B cell (primary cell): ENCODE data around the gene ZNF320. TPM values are rescaled to one million over a fixed set of nuclear protein-coding genes. Genes with fewer than 3 reads are reported as not detected.
A peak's percentile ranks its signal among the peaks of the same experiment; 100 is the strongest.

Experiments used
- ATAC-seq: fragments of 200-7000 bp; cut with Tn5 transposase; one replicate; pipeline ENCODE4 v1.10.0; 2021; ENCODE audit warnings: low read depth, mild to moderate bottlenecking, moderate number of reproducible peaks, moderate library complexity
- CTCF ChIA-PET: fragments of 350-600 bp; sonication (Branson Sonifier 250); formaldehyde crosslinking; loops from one replicate; lab custom pipeline; 2021; ENCODE audit warnings: antibody characterized with exemption, inconsistent platforms; lab: Charles Lee
- POLR2A ChIA-PET: fragments of 350-600 bp; sonication (Branson Sonifier 250); formaldehyde crosslinking; loops from one replicate; lab custom pipeline; 2021; ENCODE audit warnings: antibody characterized with exemption; lab: Charles Lee
- DNase-seq: peaks from one replicate; pipeline ENCODE4 v3.0.0; 2013
- H2AFZ ChIP-seq: 2 replicates; pipeline ENCODE4 v1.6.1; 2012; ENCODE audit warnings: mild to moderate bottlenecking, low read depth, low read length; ENCODE audit not compliant: insufficient read depth, poor library complexity, severe bottlenecking
- H3K27ac ChIP-seq, 2 donors: 1 replicate in 1 of 2; 2 replicates in 1 of 2; pipeline ENCODE4 v1.5.1; 2012 to 2013; ENCODE audit warnings: low read length in 2 of 2, mild to moderate bottlenecking in 2 of 2, moderate library complexity in 1 of 2
- H3K27me3 ChIP-seq, 4 experiments: fragments of 200-600 bp in 1 of 4; sonication (generic) in 1 of 4; replicated peaks in 1 of 4; 1 replicate in 2 of 4; 2 replicates in 2 of 4; pipeline versions ENCODE4 v1.6.1 to v1.7.0; 2013 to 2016; ENCODE audit warnings: low read length in 3 of 4, mild to moderate bottlenecking in 2 of 4, mixed read lengths in 1 of 4, moderate library complexity in 1 of 4; ENCODE audit not compliant: insufficient read depth in 4 of 4, control insufficient read depth in 3 of 4; ENCODE audit errors: control extremely low read depth in 1 of 4
- H3K36me3 ChIP-seq, 2 experiments: replicated peaks in 1 of 2; 1 replicate in 1 of 2; 2 replicates in 1 of 2; pipeline versions ENCODE4 v1.6.1 to v1.7.1; 2013; ENCODE audit warnings: low read length in 1 of 2; ENCODE audit not compliant: insufficient read depth in 2 of 2, control insufficient read depth in 1 of 2; ENCODE audit errors: control extremely low read depth in 1 of 2, extremely low read depth in 1 of 2
- H3K4me1 ChIP-seq, 2 donors: fragments of 200-600 bp in 1 of 2; sonication (generic) in 1 of 2; 1 replicate in 1 of 2; 2 replicates in 1 of 2; pipeline versions ENCODE4 v1.5.1 to v1.6.1; 2013 to 2017; ENCODE audit warnings: low read length in 2 of 2; ENCODE audit not compliant: control insufficient read depth in 2 of 2, insufficient read depth in 2 of 2
- H3K4me2 ChIP-seq: replicated peaks from 2 replicates; pipeline ENCODE3; 2012; ENCODE audit warnings: mild to moderate bottlenecking, low read depth, low read length; ENCODE audit not compliant: poor library complexity, severe bottlenecking
- H3K4me3 ChIP-seq, 5 experiments: fragments of 200-600 bp in 1 of 5; sonication (generic) in 1 of 5; 1 replicate in 3 of 5; 2 replicates in 2 of 5; pipeline versions ENCODE4 v1.5.1 to v1.7.0; 2011 to 2016; ENCODE audit warnings: low read length in 4 of 5, mild to moderate bottlenecking in 4 of 5, low read depth in 2 of 5, control low read depth in 1 of 5, moderate library complexity in 1 of 5; ENCODE audit not compliant: insufficient read depth in 1 of 5; ENCODE audit errors: control extremely low read depth in 1 of 5, extremely low read depth in 1 of 5
- H3K79me2 ChIP-seq: fragments of 200-600 bp; sonication (generic); one replicate; pipeline ENCODE4 v1.6.0; 2016; ENCODE audit warnings: low read length; ENCODE audit not compliant: control insufficient read depth, insufficient read depth
- H3K9ac ChIP-seq: fragments of 200-600 bp; sonication (generic); 2 replicates; pipeline ENCODE4 v1.6.1; 2017; ENCODE audit warnings: mild to moderate bottlenecking, low read length, moderate library complexity
- H3K9me3 ChIP-seq, 3 donors: one replicate each; pipeline versions ENCODE4 v1.6.1 to v1.7.1; 2013; ENCODE audit warnings: low read length in 2 of 3; ENCODE audit not compliant: control insufficient read depth in 2 of 3, insufficient read depth in 1 of 3; ENCODE audit errors: control extremely low read depth in 1 of 3
- H4K20me1 ChIP-seq: 2 replicates; pipeline ENCODE4 v1.6.0; 2012; ENCODE audit warnings: mild to moderate bottlenecking, low read length; ENCODE audit not compliant: insufficient read depth, control insufficient read depth, poor library complexity, severe bottlenecking
- H3K27ac Mint-ChIP-seq: one replicate; pipeline ENCODE4 v1.8.0; 2021; ENCODE audit warnings: mixed read lengths
- H3K27me3 Mint-ChIP-seq: one replicate; pipeline ENCODE4 v1.8.0; 2021; ENCODE audit warnings: mixed read lengths
- H3K4me1 Mint-ChIP-seq: one replicate; pipeline ENCODE4 v1.8.0; 2021; ENCODE audit warnings: mixed read lengths
- H3K4me3 Mint-ChIP-seq: one replicate; pipeline ENCODE4 v1.8.0; 2021; ENCODE audit warnings: mixed read lengths
- H3K9me3 Mint-ChIP-seq: one replicate; pipeline ENCODE4 v1.8.0; 2022; ENCODE audit warnings: mixed read lengths; ENCODE audit not compliant: insufficient read depth
- EZH2 ChIP-seq: IDR thresholded peaks from 2 replicates; pipeline ENCODE4 v1.6.1; 2012; ENCODE audit warnings: borderline replicate concordance, low read depth, mild to moderate bottlenecking, moderate library complexity, low read length; ENCODE audit not compliant: insufficient read depth, poor library complexity, severe bottlenecking
- WGBS: methylation state at CpG from one replicate; pipeline ENCODE4 v1.1.5; 2013; ENCODE audit warnings: missing lambda C conversion rate; ENCODE audit not compliant: insufficient coverage; 5-methylcytosine and 5-hydroxymethylcytosine counted together
- intact Hi-C: fragments of 100-400 bp; cut with micrococcal nuclease; formaldehyde crosslinking; loops from one replicate; pipeline ENCODE4 v1.10.0; 2022
- polyA plus RNA-seq: library from polyadenylated mRNA; depleted of rRNA; stranded (reverse); fragments of >200 nt; gene quantifications from 2 replicates; pipeline ENCODE4 v1.2.3, GENCODE V29; 2012
- total RNA-seq, 2 donors: library from RNA; stranded (reverse); fragments of 120-200 nt in 1 of 2; gene quantifications; 1 replicate in 1 of 2; 2 replicates in 1 of 2; pipeline versions ENCODE4 v1.2.3 to v1.2.4, GENCODE V29; 2013 to 2022
- TF ChIP-seq, protein P1 (sequence below): fragments of 200-600 bp; IDR thresholded peaks from one replicate; pipeline ENCODE4 v1.8.0; 2022; ENCODE audit warnings: antibody characterized with exemption, mild to moderate bottlenecking

Gene ZNF320
- total and polyA plus RNA-seq, 2 donors (not counting 1 experiment from before 2014, with no cell fraction given), result 14.5 to 33.1 TPM

- no peaks in the 10 kb centered on the region for H3K27me3 ChIP-seq
- ChIA-PET CTCF (interaction anchor here (0.6 to 1.1 kb wide), 2 partner anchors 20 to 85 kb away, joined by 3 read pairs; partner anchors contain the start of gene ZNF816), POLR2A (interaction anchor here (0.6 kb wide), 2 partner anchors 30 to 317 kb away, joined by 3 to 5 read pairs; no protein-coding TSS in a partner anchor)
- Mint-ChIP-seq H3K9me3 (no peaks in the 10 kb centered on the region), H3K27me3 (no peaks in the 10 kb centered on the region), H3K4me1 (peaks cover 29% of the 10 kb centered on the region), H3K27ac (peak overlapping the region; percentile 86), H3K4me3 (peak overlapping the region; percentile 92)
- no peak for ATAC-seq
- peak overlapping the region; percentile 57 to 97 (median 88) for H3K4me3 ChIP-seq
- no peak for TF ChIP-seq EZH2
- TF ChIP-seq, protein P1, sequence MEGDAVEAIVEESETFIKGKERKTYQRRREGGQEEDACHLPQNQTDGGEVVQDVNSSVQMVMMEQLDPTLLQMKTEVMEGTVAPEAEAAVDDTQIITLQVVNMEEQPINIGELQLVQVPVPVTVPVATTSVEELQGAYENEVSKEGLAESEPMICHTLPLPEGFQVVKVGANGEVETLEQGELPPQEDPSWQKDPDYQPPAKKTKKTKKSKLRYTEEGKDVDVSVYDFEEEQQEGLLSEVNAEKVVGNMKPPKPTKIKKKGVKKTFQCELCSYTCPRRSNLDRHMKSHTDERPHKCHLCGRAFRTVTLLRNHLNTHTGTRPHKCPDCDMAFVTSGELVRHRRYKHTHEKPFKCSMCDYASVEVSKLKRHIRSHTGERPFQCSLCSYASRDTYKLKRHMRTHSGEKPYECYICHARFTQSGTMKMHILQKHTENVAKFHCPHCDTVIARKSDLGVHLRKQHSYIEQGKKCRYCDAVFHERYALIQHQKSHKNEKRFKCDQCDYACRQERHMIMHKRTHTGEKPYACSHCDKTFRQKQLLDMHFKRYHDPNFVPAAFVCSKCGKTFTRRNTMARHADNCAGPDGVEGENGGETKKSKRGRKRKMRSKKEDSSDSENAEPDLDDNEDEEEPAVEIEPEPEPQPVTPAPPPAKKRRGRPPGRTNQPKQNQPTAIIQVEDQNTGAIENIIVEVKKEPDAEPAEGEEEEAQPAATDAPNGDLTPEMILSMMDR, result no peak
- WGBS, result 73% methylated on average over 21 of the region's 29 CpGs
- intact Hi-C loops, result loop anchor here (2.0 to 10.0 kb wide), 3 partner anchors 21 to 421 kb away; partner anchors contain the start of genes ZNF525, ZNF808 and ZNF888
- H3K4me2 ChIP-seq, result peak overlapping the region; percentile 86
- peak overlapping the region; percentile 89 for H2AFZ ChIP-seq
- peaks cover 27% of the 10 kb centered on the region for H3K79me2 ChIP-seq
- no peak for DNase-seq
- peak overlapping the region; percentile 99 for H3K9ac ChIP-seq
- no peaks in the 10 kb centered on the region for H4K20me1 ChIP-seq
- peaks cover 1 to 52% (median 21%) of the 10 kb centered on the region in 3 donors for H3K9me3 ChIP-seq
- H3K27ac ChIP-seq, result peak overlapping the region; percentile 28 to 54
- H3K36me3 ChIP-seq, result no peaks in the 10 kb centered on the region
- peaks cover 6 to 20% of the 10 kb centered on the region in 2 donors for H3K4me1 ChIP-seq
These were observed 45.9 kb upstream of the ZNF320 start for GRCh38 chr19:52943134-52943883.
